HG03442 (cell line): ENCODE results near the gene ABCB4.

Experiments
- ATAC-seq: cut with Tn5 transposase; IDR thresholded peaks from one replicate; pipeline ENCODE4 v1.9.1; 2021; ENCODE audit warnings: mild to moderate bottlenecking, moderate library complexity; ENCODE audit not compliant: unreplicated experiment

Gene ABCB4

DNA sequence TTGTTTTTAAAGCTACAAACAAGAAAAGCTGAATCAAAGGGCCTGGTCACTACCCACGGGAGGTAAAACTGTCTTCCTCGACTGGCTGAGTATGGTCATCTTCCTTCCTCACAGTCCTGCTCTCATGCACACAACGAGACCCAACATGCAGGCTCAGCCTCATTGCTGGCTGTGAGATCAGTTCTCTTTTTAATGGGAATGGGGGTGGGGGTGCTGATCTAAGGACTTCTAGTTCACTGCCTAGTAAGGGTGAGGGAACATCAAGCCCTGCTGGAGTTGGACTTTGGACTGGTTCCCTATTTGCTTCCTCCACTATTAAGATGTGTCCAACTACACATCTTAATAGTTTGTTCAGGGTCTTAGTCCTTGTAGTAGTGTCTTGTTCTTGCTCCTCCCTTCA lies 48.2 kb downstream of the ABCB4 start:
- no peak for ATAC-seq

DNA sequence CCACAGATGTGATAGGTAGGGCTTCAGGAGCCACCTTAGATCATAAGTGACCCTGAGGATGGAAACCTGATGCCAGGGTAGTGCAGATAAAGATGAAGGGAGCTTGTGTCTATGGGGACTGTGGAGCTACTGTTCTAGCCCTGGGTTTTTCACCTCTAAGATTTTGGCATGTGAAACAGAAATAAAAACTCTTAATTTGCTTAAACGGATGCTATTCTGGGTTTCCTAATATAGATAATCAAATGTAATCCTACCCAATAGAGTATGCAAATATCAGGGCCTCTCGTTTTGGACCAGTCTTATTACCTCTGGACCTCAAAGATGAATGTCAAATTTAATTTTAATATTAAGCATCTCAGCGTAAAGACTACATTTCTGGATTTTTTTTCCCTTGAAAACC lies 49.3 kb downstream of the ABCB4 start:
- peak; percentile 64 for ATAC-seq

DNA sequence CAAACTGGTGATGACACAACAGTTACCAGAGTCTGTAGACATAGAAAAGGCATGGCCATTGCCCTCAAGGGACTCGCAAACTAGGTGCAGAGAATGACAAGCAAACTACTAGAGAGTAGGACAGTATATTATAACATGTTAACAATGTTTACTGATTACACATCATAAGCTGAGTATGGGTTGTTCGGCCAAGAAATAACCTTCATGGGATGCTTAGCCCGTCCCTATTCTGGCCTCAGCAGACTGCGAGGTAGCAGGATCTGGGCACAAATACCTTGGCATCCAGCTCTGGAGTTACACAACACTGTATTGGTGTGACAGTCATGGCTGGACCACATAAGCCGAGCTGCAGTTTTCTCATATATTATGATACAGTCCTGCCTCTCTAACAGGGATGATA lies 51.4 kb downstream of the ABCB4 start:
- no peak for ATAC-seq

DNA sequence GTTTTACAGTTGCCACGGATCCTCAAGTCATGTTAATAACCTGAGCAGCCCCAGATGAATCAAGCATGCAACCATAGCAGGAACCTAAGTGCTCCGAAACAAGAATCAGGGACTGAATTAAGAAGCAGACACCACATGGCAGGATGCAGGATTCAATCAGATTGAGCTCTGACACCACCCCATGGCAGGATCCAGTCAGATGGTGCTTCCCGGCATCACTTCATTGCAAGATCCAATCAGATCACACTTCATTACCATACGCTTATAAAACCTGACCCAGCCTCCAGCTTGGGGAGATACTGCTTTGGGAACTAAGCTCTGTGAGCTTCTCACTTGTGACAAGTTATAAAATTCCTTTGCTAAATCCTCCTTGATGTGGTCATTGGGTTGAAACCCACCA lies 55.3 kb downstream of the ABCB4 start:
- no peak for ATAC-seq

DNA sequence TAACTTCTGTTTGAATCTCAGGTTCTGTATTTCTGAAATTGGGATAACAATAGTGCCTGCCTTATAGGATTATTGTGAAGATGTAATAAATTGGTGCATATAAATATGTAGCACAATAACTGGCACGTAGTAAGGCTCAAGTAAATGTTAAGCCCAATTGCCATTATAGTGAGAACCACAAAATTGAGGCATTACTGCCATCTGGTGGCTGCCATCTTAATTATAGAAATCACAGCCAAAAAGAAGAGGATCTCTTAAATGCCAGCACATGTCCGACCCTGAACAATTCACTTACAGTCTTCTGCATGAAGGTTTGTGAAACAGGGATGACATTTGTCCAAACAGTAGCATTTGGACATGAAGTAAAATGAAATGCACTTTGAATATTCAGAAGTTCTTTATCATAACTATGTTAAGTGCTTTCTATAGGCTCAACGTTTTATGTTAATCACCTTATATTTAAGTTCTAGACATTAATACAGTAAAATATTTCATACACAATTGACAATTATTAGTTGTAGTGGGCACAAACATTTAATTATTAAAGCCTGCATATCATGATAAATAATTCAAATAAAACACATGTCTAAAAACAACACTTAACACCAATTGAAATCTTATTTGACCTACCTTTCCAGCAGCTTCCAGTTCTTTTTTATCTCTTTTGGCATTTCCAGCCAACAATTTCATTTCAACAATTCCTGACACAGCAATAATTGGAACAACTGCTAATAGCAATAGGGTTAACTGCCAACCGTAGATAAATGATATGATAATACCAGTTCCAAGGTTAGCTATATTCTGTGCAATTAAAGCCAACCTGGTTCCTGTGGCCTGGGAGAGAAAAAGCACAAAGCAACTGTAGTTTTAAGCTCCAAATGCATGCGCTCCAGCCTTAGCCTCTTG lies 58.5 kb downstream of the ABCB4 start:
- peak; percentile 84 for ATAC-seq

DNA sequence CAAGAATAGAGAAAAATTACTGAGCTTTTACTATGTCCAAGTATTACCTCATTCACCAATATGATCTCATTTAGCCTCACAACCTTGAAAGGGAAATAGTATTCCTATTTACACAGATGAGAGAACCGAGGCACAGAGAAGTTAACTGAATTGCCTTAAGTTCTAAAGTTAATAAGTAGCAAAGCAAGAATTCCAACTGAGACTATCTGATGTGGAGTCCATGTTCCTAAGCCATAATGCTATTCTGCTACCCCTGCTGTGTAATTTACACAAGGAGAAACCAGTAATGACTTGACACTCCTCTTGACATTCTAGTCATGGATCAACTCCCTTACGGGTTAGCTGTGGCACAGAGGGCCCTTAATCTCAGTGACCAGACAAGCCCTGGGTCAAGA lies 60.7 kb downstream of the ABCB4 start:
- no peak for ATAC-seq

DNA sequence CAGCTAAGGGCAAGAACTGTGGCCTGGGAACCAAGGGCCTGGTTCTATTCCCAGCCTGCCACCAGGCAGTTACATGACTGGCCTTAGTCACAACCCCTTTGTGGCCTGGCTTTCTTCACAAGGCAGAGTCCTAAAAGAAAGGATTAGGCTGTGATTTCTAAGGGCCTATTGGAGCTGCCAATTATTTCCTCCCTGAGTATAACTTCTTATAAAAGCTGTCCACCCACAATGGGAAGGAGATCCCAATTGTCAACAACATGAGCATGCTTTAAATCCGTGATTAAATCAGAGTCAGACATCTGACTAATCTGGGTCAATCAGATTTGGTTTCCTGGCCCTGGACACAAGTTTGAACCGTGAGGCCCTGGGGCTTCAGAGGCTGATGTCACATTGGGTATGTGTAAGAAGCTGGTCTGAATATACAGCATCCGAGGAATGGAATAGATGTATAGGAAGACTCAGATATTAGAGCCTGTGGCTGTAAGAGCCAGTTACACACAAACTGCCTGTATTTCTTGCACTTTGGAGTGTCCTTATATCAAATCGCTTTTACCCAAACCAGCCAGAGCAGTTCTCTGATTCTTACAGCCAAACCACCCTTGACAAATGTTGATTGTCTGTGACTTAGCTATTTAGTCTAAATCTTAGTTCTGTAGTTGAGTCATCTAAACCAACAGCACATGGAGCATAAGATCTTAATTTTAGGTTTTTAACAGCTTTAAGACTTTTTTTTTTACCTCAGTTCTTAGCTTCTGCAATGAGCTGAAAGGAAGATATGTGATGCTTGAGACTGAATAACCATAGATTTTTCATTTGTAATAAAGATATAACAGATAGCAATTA lies 61.3 kb downstream of the ABCB4 start:
- ATAC-seq, result no peak

- ATAC-seq, result no peak
Measured at GRCh38 chr7:87413029-87413428, 62.5 kb downstream of the ABCB4 start.

- ATAC-seq, result no peak
Measured at GRCh38 chr7:87411186-87411585, 64.3 kb downstream of the ABCB4 start.

DNA sequence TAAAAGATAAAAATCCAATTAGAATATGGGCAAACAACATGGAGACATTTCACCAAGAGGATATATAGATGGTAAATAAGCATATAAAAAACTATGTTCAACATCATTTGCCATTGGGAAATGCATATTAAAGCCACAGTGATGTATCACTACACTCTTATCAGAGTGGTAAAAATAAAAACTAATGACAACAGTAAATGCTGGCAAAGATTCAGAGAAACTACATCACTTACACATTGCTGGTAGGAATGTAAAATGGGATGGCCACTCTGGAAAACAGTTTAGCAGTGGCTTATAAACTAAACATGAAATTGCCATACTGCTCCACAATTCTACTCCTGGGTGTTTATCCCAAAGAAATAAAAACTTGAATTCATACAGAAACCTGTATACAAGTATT lies 70.8 kb downstream of the ABCB4 start:
- ATAC-seq, result no peak

- ATAC-seq, result no peak
Measured at GRCh38 chr7:87398446-87398845, 77.0 kb downstream of the ABCB4 start.

- ATAC-seq, result no peak
Measured at GRCh38 chr7:87395442-87396020, 79.9 kb downstream of the ABCB4 start.

- no peak for ATAC-seq
Measured at GRCh38 chr7:87391020-87391701, 84.3 kb downstream of the ABCB4 start.

- ATAC-seq, result no peak
Measured at GRCh38 chr7:87380905-87381304, 94.6 kb downstream of the ABCB4 start.

DNA sequence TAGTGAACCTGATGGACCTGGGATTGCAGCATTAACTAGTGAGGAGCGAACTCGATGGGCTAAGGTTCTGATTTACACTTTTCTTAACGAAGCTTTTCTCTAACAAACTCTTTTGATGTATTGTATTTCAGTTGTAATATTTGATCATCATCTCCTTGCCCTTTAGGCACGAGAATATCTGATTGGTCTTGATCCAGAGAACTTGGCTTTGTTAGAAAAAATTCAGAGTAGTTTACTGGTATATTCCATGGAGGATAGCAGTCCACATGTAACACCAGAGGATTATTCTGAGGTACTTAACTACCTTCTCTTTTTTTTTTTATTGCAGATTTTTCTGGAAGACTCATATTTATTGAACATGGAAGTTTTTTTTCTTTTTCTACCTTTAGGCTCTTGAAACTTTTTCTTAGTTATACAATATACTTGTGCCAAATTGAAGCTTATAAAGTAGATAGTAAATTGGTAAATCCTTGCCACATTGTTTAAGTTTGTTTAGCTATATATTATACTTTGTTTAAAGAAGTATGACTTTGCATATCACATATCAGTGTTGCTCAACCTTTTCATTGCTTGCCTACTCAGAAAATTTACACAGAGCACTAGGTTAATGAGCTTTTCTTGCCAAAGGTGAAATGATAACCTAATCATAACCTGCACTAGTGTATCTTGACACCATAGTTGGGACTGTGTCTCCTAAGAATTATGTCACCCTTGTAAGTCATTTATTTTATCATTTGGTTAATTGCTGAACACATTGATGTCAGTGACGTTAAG lies 99.6 kb downstream of the ABCB4 start:
- no peak for ATAC-seq

GRCh38 chr7:87370660-87371180 lies 104.8 kb downstream of the ABCB4 start:
- no peak for ATAC-seq

GRCh38 chr7:87369216-87369615 lies 106.3 kb downstream of the ABCB4 start:
- ATAC-seq, result peak; percentile 77

DNA sequence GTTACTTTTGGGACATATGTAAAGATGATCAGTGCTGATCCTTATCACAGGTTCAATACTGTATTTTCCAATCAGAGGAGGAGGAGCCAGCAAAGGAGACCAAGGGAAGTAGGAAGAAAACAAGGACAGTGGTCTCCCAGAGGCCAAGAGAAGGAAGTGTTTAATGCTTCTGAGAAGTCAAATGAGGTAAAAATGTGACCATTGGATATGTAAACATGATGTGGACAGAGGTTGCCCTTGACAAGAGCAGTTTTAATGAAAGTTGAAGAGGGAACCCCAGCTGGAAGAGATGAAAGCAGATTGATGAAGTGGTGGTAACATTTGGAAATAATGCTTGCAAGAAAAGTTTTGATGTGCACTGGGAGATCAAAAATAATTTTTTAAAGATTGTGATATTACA lies 111.2 kb downstream of the ABCB4 start:
- no peak for ATAC-seq

DNA sequence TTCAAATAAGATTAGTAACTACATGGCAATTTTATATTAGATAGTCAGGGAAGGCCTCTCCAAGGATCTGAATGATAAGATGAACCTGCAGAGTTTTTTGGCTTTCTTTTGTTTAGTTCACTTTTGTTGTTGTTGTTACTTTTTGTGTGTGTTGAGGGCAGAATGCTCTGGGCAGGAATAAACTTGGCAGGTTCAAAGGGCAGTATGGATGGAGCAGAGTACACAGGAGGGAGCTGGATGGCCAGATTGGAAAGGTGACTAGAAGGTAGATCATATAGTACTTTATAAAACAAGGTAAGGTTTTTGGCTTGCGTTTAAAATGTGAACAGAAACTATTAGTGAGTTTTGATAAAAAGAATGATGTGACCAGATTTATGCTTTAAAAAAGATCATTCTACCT lies 112.1 kb downstream of the ABCB4 start:
- no peak for ATAC-seq

DNA sequence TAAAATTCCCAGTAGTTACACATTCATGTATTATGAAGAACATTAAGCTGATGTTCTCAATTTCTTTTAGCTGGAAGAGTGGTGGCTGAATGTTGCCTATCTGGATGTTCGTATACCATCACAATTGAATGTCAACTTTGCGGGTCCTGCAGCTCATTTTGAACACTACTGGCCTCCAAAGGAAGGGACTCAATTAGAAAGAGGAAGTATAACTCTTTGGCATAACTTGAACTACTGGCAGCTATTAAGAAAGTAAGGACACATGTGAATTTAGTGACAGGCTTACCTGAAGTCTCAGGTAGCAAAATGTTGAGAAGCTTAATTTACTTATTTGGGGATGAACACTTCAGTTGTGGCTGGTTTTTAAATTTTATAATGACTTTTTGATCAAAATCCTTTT lies 114.2 kb downstream of the ABCB4 start:
- ATAC-seq, result no peak
